Fibroblast of mammary gland (primary cell): Measurements from ENCODE around the gene DNAH14.

Source experiments
- DNase-seq: peaks from one replicate; pipeline ENCODE4 v3.0.0-alpha.2; 2010; ENCODE audit warnings: low read depth
- H3K4me3 ChIP-seq: 2 replicates; pipeline ENCODE4 v1.5.1; 2011; ENCODE audit warnings: low read depth, mild to moderate bottlenecking, low read length, moderate library complexity; ENCODE audit not compliant: control insufficient read depth
- CTCF ChIP-seq: conservative IDR thresholded peaks from 2 replicates; pipeline ENCODE4 v1.5.1; 2011; ENCODE audit warnings: low read depth, low read length, inconsistent platforms; ENCODE audit not compliant: control insufficient read depth, insufficient read depth

Gene DNAH14

DNA sequence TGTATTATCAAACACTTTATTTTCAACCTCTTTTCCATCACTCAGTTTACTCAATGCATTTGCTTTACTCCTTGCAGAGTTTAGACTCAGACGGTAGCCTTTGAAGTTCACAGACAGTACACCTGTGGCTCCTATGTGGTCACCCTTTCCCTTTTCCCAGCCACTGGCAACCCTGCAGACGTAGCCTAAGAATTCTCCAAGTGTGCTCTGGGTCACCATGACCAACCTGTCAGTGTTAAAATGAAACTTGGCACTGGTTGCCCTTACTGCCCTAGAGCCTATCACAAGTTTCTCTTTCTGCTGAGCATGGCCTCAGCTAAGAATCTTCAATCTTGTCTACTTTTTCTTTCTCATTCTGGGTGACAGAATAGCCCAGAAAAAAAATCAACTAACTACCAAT lies 25.5 kb upstream of the DNAH14 start:
- H3K4me3 ChIP-seq: no peak overlapping the region
- no peak for DNase-seq
- no peak for TF ChIP-seq CTCF

- H3K4me3 ChIP-seq: no peak overlapping the region
- TF ChIP-seq CTCF: no peak
- no peak for DNase-seq
These were observed 23.1 kb upstream of the DNAH14 start for GRCh38 chr1:224906340-224906739.

- H3K4me3 ChIP-seq: no peak overlapping the region
- TF ChIP-seq CTCF: no peak
- no peak for DNase-seq
These were observed 18.3 kb upstream of the DNAH14 start for GRCh38 chr1:224911217-224911616.

DNA sequence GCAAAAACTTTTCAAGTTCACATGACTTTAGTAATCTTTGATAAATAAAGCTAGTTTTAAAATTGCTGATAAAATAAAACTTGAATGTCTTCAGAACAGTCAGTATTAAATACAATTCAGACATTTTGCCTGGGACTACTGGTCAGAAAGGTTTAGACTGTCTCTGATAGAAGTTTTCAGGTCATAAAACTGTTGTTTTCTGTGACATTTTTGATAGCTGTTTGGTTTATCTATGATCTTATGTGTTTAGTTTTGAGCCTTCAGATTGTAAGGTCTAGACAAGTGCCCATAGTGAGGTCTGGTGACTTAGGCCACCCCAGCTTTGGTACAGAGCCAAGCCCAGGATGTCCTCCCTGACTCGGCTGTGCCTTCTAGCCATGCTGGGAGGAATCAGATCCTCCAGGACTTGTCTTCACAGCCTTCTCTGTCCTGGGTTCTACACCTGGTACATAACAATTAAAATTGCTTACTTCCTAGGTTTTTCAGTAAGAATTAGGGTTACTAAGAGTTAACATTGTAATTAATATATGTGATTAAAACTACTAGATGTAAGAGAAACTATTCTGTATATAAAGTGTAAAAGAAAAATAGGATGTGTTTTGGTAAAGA lies 15.1 kb upstream of the DNAH14 start:
- no peak overlapping the region for H3K4me3 ChIP-seq
- no peak for DNase-seq
- TF ChIP-seq CTCF: no peak

DNA sequence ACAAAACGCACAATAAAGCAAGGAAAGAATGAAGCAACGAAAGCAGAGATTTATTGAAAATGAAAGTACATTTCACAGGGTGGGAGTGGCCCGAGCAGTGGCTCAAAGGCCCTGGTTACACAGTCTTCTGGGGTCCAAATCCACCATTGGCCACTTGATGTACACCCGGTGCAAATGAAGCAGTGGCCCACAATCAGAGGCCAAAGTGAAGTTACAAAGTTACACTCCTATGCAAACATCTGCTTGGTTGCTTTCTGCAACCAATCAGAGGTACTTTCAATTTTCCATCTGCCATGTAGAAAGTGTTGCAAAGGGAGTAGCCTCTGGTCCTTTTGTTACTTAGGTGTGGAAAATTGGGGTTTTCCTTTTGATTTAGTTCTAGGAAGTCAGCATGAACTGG lies 10.0 kb upstream of the DNAH14 start:
- no peak for TF ChIP-seq CTCF
- H3K4me3 ChIP-seq: no peak overlapping the region
- no peak for DNase-seq

DNA sequence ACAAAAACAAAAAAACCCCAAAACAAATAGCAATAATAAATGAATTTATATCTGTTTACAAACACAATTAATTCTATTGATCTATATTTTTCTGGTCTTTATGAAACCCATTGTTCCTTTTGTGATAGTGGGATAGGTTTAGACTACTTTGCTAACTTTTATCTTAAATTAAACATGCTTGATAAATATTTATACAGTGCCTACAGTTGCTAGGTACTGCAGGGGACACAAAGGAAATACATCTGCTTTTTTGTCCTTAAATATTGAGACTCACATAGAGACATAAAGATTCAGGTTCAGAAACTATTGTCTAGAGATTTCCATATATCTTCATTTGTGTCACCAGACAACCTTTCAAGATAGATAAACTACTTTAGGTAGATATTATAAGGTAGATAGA lies 8.5 kb upstream of the DNAH14 start:
- H3K4me3 ChIP-seq: no peak overlapping the region
- no peak for DNase-seq
- TF ChIP-seq CTCF: no peak

DNA sequence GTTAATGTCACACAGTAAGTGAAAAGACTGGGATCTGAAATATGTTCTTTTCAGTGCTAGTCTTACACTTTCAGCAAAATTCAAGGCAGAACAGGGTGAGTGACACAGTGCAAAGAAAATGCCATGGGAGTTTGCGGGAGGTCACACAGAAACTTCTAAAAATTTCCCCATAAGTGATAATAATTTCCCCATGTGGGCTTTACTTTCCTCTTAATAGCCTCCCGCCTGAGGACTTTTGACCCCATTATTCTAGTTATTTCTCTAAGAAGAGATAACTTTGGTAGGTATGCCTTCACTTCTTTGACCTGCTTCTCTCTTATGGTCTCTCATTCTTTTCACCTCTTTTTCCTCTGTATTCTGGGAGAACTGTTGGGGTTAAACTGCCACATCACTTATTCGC lies 8.1 kb upstream of the DNAH14 start:
- no peak for DNase-seq
- no peak for TF ChIP-seq CTCF
- H3K4me3 ChIP-seq: no peak overlapping the region
